GM19351 (cell line): ENCODE data around the gene NRXN3.

Experiments used
- ATAC-seq: cut with Tn5 transposase; IDR thresholded peaks from one replicate; pipeline ENCODE4 v1.9.1; 2021; ENCODE audit warnings: mild to moderate bottlenecking, moderate library complexity; ENCODE audit not compliant: unreplicated experiment

The NRXN3 gene

GRCh38 chr14:79043194-79043889, 873.2 kb downstream of the NRXN3 start:
- no peak for ATAC-seq

DNA sequence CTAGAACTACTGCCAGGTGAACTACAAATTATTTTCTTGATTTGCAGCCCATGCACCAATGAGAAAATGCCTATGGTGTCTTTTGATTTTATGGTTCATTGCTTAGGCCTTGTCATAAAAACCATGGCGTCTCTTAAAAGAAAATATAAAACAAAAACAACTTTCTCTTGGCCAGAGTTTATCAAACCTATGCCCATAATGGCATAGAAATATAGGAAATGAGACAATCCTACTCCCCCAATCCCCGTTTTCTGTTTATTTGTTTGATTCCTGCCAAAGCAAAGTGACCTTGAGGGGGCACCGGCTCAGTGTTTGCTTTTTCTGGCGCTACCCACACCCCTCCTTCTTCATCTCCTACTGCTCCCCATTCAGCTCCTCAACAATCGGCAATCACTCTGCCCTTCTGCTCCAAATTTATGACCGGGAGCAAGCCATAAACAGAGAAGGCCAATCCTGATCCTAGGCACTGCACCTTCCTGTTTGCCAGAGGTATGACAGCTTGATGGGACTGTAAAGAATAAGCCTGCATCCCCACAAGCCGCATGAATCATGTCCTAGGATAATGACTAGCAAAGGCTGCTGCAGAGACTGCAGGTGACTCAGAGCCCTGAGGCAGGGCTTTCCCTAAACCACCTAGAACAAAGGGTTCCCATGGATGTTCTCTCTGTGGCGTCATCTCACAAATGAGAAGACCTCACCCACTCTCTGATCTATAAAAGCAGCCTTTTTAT, 874.9 kb downstream of the NRXN3 start:
- no peak for ATAC-seq

DNA sequence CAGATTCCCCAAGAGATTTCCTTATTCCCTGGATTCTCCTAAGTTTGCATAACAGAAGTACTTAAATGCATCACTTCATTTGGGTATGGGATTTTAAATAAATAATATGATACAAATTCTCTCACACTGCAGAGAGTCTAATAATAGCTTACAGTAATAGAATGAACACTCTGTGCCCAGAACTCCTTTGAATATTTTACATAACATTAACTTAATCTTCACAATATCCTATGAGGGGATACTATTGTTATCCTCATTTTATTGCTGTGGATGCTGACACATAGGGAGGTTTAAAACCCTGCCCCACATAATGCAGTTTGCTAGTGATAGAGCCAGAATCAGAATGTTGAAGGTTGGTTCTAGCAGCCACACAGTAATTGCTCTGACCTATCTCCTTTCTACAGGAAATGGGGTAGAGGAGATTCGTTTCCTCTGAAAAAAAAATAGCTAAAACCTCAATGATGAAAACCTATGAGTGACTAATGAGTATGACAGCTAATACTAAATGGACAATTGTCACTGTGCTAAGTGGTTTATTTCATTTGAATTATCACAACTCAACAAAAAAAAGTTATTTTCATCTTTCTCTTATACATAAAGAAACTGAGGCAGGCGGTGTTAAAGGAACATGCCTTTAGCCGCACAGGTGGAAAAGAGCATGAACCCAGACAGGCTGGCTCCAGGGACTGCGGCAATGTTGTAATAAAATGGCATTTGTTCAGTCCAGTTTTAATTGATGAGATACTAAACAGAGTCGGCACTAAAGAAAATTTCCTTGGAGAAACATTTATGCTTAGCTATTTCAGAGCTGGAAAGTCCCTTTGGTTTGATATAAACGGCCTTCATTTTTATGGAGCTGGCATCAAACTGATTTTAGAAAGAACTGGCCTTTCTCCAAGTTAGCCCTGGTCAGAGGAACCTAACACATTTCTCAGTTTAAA, 880.9 kb downstream of the NRXN3 start:
- no peak for ATAC-seq

- ATAC-seq, result no peak
Measured at GRCh38 chr14:79051742-79052141, 881.6 kb downstream of the NRXN3 start.

GRCh38 chr14:79056879-79057278, 886.7 kb downstream of the NRXN3 start:
- no peak for ATAC-seq

DNA sequence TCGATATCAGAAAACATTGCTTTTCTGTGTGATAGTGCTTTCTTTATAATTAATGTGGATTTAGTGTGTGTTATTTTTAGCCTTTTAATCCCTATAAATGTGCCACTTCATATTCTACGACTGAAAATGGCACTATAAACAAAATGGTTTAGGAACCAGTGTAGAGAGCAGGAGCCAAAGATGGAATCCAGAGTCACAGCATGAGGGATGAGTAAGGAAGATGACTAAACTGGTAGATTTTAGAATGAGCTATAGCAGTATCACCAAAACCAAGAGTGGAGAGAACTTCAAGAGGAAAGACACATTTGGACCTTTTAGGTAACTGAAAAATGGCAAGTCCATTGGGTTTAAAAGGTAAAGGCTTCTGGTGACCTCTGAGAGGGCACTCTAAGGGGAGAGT, 887.2 kb downstream of the NRXN3 start:
- ATAC-seq, result no peak

GRCh38 chr14:79062226-79062625, 892.1 kb downstream of the NRXN3 start:
- no peak for ATAC-seq

GRCh38 chr14:79064214-79064613, 894.0 kb downstream of the NRXN3 start:
- no peak for ATAC-seq

GRCh38 chr14:79074510-79074909, 904.3 kb downstream of the NRXN3 start:
- ATAC-seq, result no peak

GRCh38 chr14:79076428-79076827, 906.3 kb downstream of the NRXN3 start:
- ATAC-seq, result no peak

DNA sequence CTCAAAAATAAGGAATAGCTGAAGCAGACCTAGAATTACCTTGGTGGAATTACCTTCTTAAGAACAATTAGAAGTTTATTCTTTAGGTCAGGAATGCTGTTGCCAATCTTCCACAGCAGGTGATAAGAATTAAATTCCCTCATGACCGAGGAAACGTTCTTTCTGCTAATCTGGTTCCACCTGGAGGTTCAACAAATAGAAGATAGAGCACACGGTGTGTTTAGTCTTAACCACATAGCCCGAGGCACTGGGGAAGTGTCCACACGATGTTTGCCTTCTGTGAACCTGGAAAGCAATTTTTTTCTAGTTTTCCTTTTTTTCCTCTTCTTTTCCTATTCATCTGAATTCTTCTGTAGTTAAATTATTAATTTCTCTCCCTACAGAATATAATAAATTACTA, 906.9 kb downstream of the NRXN3 start:
- no peak for ATAC-seq

DNA sequence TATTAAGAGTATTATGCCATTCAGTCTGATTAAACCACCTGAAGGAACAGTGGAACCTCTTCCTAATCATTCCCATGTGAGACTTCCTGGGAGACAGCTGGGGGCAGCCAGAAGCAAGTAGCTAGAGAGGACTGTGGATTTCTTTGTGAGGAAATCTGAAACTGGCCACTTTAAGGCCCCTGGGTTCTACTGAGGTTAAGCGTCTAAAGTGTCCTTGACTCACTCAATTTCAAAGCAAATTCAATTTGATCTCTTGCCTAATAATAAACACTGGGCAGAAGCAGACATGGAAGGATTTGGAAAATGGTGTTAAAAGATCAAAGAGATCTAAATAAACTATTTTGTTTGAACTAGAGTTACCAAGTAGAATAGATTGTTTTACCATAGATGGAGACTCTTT, 909.9 kb downstream of the NRXN3 start:
- no peak for ATAC-seq

GRCh38 chr14:79082883-79083282, 912.7 kb downstream of the NRXN3 start:
- no peak for ATAC-seq

- ATAC-seq, result no peak
Measured at GRCh38 chr14:79083356-79083755, 913.2 kb downstream of the NRXN3 start.

GRCh38 chr14:79084861-79085260, 914.7 kb downstream of the NRXN3 start:
- ATAC-seq, result no peak

GRCh38 chr14:79089576-79089975, 919.4 kb downstream of the NRXN3 start:
- no peak for ATAC-seq

DNA sequence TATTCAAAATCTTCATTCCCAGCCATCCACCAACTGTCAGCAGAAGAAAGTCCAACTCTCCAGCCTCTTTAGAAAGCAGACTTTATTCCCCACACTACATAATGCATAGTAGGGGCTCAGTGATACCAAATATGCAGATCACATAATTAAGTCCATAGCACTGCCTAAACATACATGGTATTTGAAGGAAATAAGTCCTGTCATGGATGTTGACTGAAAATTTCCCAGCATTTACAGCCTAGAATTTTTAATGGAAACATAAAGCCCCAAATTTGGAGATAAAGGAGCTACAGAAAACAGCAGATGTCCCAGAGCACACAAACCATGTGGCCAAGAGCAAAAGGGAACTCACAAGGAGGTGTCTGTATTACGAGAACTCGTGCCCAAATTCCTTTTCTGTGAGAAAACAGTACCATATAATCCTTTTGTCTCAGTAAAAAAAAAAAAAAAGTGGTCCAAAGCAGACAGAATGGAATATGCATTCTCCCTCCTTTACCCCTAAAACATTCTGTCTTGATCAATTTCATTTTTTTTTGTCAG, 920.5 kb downstream of the NRXN3 start:
- no peak for ATAC-seq

GRCh38 chr14:79091381-79091963, 921.3 kb downstream of the NRXN3 start:
- ATAC-seq, result no peak

GRCh38 chr14:79093531-79093930, 923.4 kb downstream of the NRXN3 start:
- no peak for ATAC-seq

GRCh38 chr14:79094951-79095350, 924.8 kb downstream of the NRXN3 start:
- no peak for ATAC-seq

- no peak for ATAC-seq
Measured at GRCh38 chr14:79096811-79097210, 926.6 kb downstream of the NRXN3 start.
